GM21786 (cell line): Measurements from ENCODE around the gene GRIN3B.
"Not testable (repeated sequence)": the region's sequence is repeated elsewhere in the genome, so short reads cannot be mapped to it uniquely, and the experiment has no call there.

ENCODE experiments used
- ATAC-seq: cut with Tn5 transposase; IDR thresholded peaks from one replicate; pipeline ENCODE4 v1.9.1; 2021; ENCODE audit not compliant: unreplicated experiment

The GRIN3B gene

GRCh38 chr19:1000095-1000494 is at the start of gene GRIN3B:
Gene GRIN3B, plus strand, starts transcription at chr19:1000419. Its CDS starts 19 bp downstream, at chr19:1000438.
- no peak for ATAC-seq

GRCh38 chr19:952049-952679 is 48.1 kb upstream of the GRIN3B start:
- ATAC-seq: no peak

GRCh38 chr19:952680-953444 is 47.4 kb upstream of the GRIN3B start:
- ATAC-seq: no peak

GRCh38 chr19:953445-954271 is 46.6 kb upstream of the GRIN3B start:
- no peak for ATAC-seq

GRCh38 chr19:954272-954671 is 45.9 kb upstream of the GRIN3B start:
- no peak for ATAC-seq

GRCh38 chr19:954672-955494 is 45.3 kb upstream of the GRIN3B start:
- ATAC-seq: peak; percentile 57

GRCh38 chr19:955803-956765 is 44.1 kb upstream of the GRIN3B start:
- ATAC-seq: no peak

- no peak for ATAC-seq
These were observed 43.3 kb upstream of the GRIN3B start for GRCh38 chr19:956766-957440.

GRCh38 chr19:957578-957977 is 42.6 kb upstream of the GRIN3B start:
- not testable (repeated sequence) for ATAC-seq

- no peak for ATAC-seq
These were observed 41.0 kb upstream of the GRIN3B start for GRCh38 chr19:958967-959855.

- no peak for ATAC-seq
These were observed 40.2 kb upstream of the GRIN3B start for GRCh38 chr19:960020-960419.

- no peak for ATAC-seq
These were observed 39.6 kb upstream of the GRIN3B start for GRCh38 chr19:960601-960938.

- ATAC-seq: no peak
These were observed 38.2 kb upstream of the GRIN3B start for GRCh38 chr19:961866-962620.

GRCh38 chr19:962683-963400 is 37.4 kb upstream of the GRIN3B start:
- no peak for ATAC-seq

GRCh38 chr19:963486-963951 is 36.7 kb upstream of the GRIN3B start:
- ATAC-seq: no peak

GRCh38 chr19:964116-964520 is 36.1 kb upstream of the GRIN3B start:
- no peak for ATAC-seq
